H1 (cell line): ENCODE results near the gene CAMK1G. TPM values are rescaled to one million over a fixed set of nuclear protein-coding genes. Genes with fewer than 3 reads are reported as not detected.

ENCODE experiments used
- CEBPB ChIP-seq: IDR thresholded peaks from 2 replicates; pipeline ENCODE4 v1.6.1; 2012; ENCODE audit warnings: low read depth, low read length
- CHD7 ChIP-seq: fragments of 300-600 bp; sonication (generic); IDR thresholded peaks from 2 replicates; pipeline ENCODE4 v1.7.1; 2012; ENCODE audit warnings: low read length, moderate library complexity, mild to moderate bottlenecking, inconsistent platforms; ENCODE audit not compliant: insufficient replicate concordance
- KDM5A ChIP-seq: fragments of 200-600 bp; IDR thresholded peaks from 2 replicates; pipeline ENCODE4 v1.7.1; 2012; ENCODE audit warnings: mild to moderate bottlenecking, low read length, inconsistent platforms, mixed read lengths
- MAX ChIP-seq: IDR thresholded peaks from 2 replicates; pipeline ENCODE4 v1.6.1; 2012; ENCODE audit warnings: inconsistent platforms
- SIX5 ChIP-seq: IDR thresholded peaks from 2 replicates; pipeline ENCODE4 v1.6.1; 2011; ENCODE audit warnings: mild to moderate bottlenecking, low read depth, low read length
- TAF1 ChIP-seq: IDR thresholded peaks from 2 replicates; pipeline ENCODE4 v1.6.1; 2011; ENCODE audit warnings: mild to moderate bottlenecking, low read depth, low read length
- TBP ChIP-seq: IDR thresholded peaks from 2 replicates; pipeline ENCODE4 v1.6.1; 2011; ENCODE audit warnings: low read depth, low read length, improper control_type of control experiment
- ZNF274 ChIP-seq: IDR thresholded peaks from 2 replicates; pipeline ENCODE4 v1.7.0; 2012; ENCODE audit warnings: low read length, borderline replicate concordance; ENCODE audit errors: extremely low read depth
- polyA plus RNA-seq, 7 experiments: library from polyadenylated mRNA; depleted of rRNA in 3 of 7; stranded (reverse) in 5 of 7; unstranded in 2 of 7; fragments of >200 nt in 5 of 7; fragments of 200-250 nt in 2 of 7; gene quantifications; 1 replicate in 5 of 7; 2 replicates in 1 of 7; 4 replicates in 1 of 7; pipeline versions ENCODE4 v1.2.1 to v1.2.3, GENCODE V29; 2011 to 2013; ENCODE audit warnings: missing spikeins in 2 of 7, mixed read lengths in 2 of 7
- total RNA-seq: library from RNA; stranded (reverse); fragmentation: NEBNext Ultra II Directional; extraction: Animal tissue kit (Norgen Biotek cat#: 25700); gene quantifications from 2 replicates; pipeline ENCODE4 v1.2.1, GENCODE V29; 2021

CAMK1G gene
- total and polyA plus RNA-seq, 2 of the 8 experiments (the other 6 are each of a cell fraction or from before 2014, with no cell fraction given), result 1.00 to 1.0 TPM

GRCh38 chr1:209650454-209650853 lies 66.9 kb downstream of the CAMK1G start (continued):
- TF ChIP-seq CHD7, result no peak
- no peak for TF ChIP-seq SIX5
- no peak for TF ChIP-seq TAF1
- no peak for TF ChIP-seq TBP
- no peak for TF ChIP-seq ZNF274
- TF ChIP-seq KDM5A, result no peak
- no peak for TF ChIP-seq MAX
- no peak for TF ChIP-seq CEBPB
